ENCODE measurements around the gene EXD2.
"Not testable (repeated sequence)": the region's sequence is repeated elsewhere in the genome, so short reads cannot be mapped to it uniquely, and the experiment has no call there.

EXD2 gene

DNA sequence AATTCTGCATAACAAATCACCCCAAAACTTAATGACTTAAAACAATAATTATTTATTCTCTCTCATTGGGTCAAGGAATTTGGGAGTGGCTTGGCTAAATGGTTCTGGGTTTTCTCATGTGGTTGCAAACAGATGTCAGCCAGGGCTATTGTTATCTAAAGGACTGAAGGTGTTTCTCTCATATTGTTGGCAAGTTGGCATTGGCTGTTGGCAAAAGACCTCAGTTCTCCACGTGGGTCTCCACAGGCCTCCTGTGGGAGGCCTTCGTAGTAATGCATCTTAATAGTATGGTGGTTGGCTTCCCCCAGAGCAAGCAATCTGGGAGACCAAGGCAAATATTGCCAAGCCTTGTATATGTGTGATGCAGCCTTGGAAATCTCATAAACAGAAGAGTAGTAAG, 83.0 kb downstream of the EXD2 start:
- Histone ChIP-seq H3K9ac (ENCODE audit: low read depth in 1 of 2, low read length in 2 of 2) (no peak overlapping the region), H3K27me3 (ENCODE audit: control insufficient read depth in 1 of 2, insufficient read depth in 2 of 2, low read length in 2 of 2) (peaks cover 0 to 3% of the 10 kb centered on the region in 2 donors), H3K9me3 (ENCODE audit: control insufficient read depth in 1 of 2, low read length in 2 of 2) (no peaks in the 10 kb centered on the region), H3K36me3 (ENCODE audit: control insufficient read depth in 1 of 2, insufficient read depth in 2 of 2, low read length in 2 of 2) (no peaks in the 10 kb centered on the region), H3K4me3 (ENCODE audit: low read depth in 1 of 2, low read length in 2 of 2) (no peak overlapping the region), H3K4me1 (ENCODE audit: control insufficient read depth in 1 of 2, insufficient read depth in 2 of 2, low read length in 2 of 2) (no peaks in the 10 kb centered on the region), H3K27ac (ENCODE audit: low read depth, low read length) (no peak overlapping the region)

DNA sequence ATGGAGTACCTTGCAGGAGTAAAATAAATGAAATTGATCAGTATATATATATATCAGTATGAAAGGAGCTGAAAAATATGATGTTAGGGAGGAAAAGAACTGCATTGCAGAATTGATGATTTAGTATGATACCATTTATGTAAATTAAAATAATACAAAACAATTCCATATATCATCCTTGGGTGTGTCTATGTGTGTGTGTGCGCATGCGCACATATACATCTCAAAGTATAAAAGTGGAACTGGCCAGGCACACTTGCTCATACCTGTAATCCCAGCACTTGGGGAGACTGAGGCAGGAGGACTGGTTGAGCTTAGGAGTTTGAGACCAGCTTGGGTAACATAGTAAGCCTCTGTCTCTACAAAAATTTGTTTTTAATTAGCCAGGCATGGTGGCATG, 84.0 kb downstream of the EXD2 start:
- Histone ChIP-seq H3K9ac (ENCODE audit: low read depth in 1 of 2, low read length in 2 of 2) (no peak overlapping the region), H3K27ac (ENCODE audit: low read depth, low read length) (no peak overlapping the region), H3K27me3 (ENCODE audit: control insufficient read depth in 1 of 2, insufficient read depth in 2 of 2, low read length in 2 of 2) (peaks cover 0 to 3% of the 10 kb centered on the region in 2 donors), H3K9me3 (ENCODE audit: control insufficient read depth in 1 of 2, low read length in 2 of 2) (no peaks in the 10 kb centered on the region), H3K4me1 (ENCODE audit: control insufficient read depth in 1 of 2, insufficient read depth in 2 of 2, low read length in 2 of 2) (no peaks in the 10 kb centered on the region), H3K4me3 (ENCODE audit: low read depth in 1 of 2, low read length in 2 of 2) (no peak overlapping the region), H3K36me3 (ENCODE audit: control insufficient read depth in 1 of 2, insufficient read depth in 2 of 2, low read length in 2 of 2) (no peaks in the 10 kb centered on the region)

DNA sequence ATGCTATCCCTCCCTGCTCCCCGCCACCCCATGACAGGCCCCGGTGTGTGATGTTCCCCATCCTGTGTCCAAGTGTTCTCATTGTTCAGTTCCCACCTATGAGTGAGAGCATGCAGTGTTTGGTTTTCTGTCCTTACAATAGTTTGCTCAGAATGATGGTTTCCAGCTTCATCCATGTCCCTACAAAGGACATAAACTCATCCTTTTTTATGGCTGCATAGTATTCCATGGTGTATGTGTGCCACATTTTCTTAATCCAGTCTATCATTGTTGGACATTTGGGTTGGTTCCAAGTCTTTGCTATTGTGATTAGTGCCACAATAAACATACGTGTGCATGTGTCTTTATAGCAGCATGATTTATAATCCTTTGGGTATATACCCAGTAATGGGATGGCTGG, 86.1 kb downstream of the EXD2 start:
- not testable (repeated sequence) for H3K27ac ChIP-seq (ENCODE audit: low read depth, low read length); H3K9ac ChIP-seq (ENCODE audit: low read depth in 1 of 2, low read length in 2 of 2); H3K4me1 ChIP-seq (ENCODE audit: control insufficient read depth in 1 of 2, insufficient read depth in 2 of 2, low read length in 2 of 2); H3K4me3 ChIP-seq (ENCODE audit: low read depth in 1 of 2, low read length in 2 of 2); H3K9me3 ChIP-seq (ENCODE audit: control insufficient read depth in 1 of 2, low read length in 2 of 2); H3K36me3 ChIP-seq (ENCODE audit: control insufficient read depth in 1 of 2, insufficient read depth in 2 of 2, low read length in 2 of 2); H3K27me3 ChIP-seq (ENCODE audit: control insufficient read depth in 1 of 2, insufficient read depth in 2 of 2, low read length in 2 of 2)

DNA sequence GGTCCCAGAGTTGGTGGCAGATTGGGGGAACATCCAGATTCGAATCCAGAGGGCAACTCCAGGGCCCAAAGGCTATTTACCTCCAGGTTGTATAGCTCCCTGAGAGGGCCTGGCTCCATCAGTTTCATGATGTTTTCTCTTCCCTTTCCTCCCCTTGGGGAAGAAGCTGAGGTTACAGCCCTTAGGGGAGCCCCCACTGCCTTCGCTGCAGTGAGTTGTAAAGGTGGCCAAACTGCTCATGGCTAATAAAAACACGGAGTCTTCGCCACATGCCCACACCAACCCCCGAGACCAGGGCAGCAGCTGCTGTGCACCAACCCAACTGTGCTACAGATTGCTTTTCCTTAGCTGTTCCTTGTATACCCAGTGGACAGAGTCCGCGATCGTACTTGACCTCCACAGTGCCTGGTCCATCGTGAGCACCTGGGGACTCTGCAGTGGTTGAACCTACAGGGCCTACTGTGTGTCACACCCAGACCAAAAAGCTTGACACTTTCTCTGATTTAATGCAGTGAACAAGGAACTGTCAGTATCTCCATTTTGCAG, 89.5 kb downstream of the EXD2 start:
- Histone ChIP-seq H3K9ac (ENCODE audit: low read depth in 1 of 2, low read length in 2 of 2) (no peak overlapping the region), H3K27ac (ENCODE audit: low read depth, low read length) (no peak overlapping the region)

DNA sequence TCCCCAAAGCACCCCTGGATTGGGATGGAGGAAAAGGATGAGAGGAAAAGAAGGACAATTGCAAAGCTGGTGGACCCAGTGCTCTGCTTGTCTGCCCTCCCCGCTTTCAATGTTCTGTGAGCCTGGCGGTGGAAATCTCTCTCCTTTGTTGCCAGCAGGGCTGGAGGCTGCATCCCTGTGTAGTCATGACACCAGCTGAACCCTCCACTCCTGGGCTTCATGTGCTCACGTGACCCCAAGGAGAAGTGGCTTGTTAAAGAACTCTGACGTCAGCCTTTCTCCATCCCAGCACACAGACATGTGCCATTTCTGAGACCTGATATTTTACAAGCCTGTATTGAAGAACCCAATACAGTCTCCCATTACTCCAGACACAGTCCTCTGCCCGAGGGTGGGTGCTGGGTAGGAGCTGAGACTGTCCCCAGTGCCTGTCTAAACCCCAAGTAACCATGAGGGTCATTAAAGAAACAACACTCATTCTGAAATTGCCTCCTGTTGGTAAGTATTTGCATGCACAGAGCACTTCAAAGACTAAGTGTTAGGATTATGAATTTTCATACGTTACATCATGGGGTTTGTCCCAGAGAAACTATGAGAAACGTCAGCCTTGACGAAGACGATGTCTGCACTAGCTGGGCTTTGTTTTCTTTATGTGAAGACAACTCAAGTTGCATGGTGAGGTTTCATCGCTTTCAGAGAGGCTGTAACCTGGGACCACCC, 90.3 kb downstream of the EXD2 start:
- no peaks in the 10 kb centered on the region for H3K36me3 ChIP-seq (ENCODE audit: control insufficient read depth in 1 of 2, insufficient read depth in 2 of 2, low read length in 2 of 2)

More for the DNA sequence above, 89.5 kb downstream of the EXD2 start:
- Histone ChIP-seq H3K4me1 (ENCODE audit: control insufficient read depth in 1 of 2, insufficient read depth in 2 of 2, low read length in 2 of 2) (no peaks in the 10 kb centered on the region), H3K4me3 (ENCODE audit: low read depth in 1 of 2, low read length in 2 of 2) (no peak overlapping the region), H3K27me3 (ENCODE audit: control insufficient read depth in 1 of 2, insufficient read depth in 2 of 2, low read length in 2 of 2) (no peaks in the 10 kb centered on the region), H3K36me3 (ENCODE audit: control insufficient read depth in 1 of 2, insufficient read depth in 2 of 2, low read length in 2 of 2) (no peaks in the 10 kb centered on the region), H3K9me3 (ENCODE audit: control insufficient read depth in 1 of 2, low read length in 2 of 2) (no peaks in the 10 kb centered on the region)

DNA sequence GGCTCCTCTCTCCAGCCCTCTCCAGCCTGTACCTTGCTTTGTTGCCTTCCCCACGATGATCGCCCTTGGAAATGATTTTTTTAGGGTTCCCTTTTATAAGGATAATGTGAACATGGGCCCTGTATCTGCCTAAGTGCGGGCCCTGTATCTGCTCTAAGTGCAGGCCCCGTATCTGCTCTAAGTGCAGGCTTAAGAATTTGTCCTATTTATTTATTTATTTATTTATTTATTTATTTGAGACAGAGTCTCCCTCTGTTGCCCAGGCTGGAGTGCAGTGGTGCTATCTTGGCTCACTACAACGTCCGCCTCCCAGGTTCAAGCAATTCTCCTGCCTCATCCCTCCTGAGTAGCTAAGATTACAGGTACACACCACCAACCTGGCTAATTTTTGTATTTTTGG, 91.2 kb downstream of the EXD2 start:
- Histone ChIP-seq H3K4me1 (ENCODE audit: control insufficient read depth in 1 of 2, insufficient read depth in 2 of 2, low read length in 2 of 2) (peaks cover 0 to 3% of the 10 kb centered on the region in 2 donors), H3K27ac (ENCODE audit: low read depth, low read length) (no peak overlapping the region)

More for the DNA sequence above, 90.3 kb downstream of the EXD2 start:
- no peak overlapping the region for H3K27ac ChIP-seq (ENCODE audit: low read depth, low read length)
- H3K4me3 ChIP-seq (ENCODE audit: low read depth in 1 of 2, low read length in 2 of 2) = no peak overlapping the region
- no peaks in the 10 kb centered on the region for H3K27me3 ChIP-seq (ENCODE audit: control insufficient read depth in 1 of 2, insufficient read depth in 2 of 2, low read length in 2 of 2)
- no peaks in the 10 kb centered on the region for H3K4me1 ChIP-seq (ENCODE audit: control insufficient read depth in 1 of 2, insufficient read depth in 2 of 2, low read length in 2 of 2)
- H3K9me3 ChIP-seq (ENCODE audit: control insufficient read depth in 1 of 2, low read length in 2 of 2) = no peaks in the 10 kb centered on the region
- no peak overlapping the region for H3K9ac ChIP-seq (ENCODE audit: low read depth in 1 of 2, low read length in 2 of 2)

DNA sequence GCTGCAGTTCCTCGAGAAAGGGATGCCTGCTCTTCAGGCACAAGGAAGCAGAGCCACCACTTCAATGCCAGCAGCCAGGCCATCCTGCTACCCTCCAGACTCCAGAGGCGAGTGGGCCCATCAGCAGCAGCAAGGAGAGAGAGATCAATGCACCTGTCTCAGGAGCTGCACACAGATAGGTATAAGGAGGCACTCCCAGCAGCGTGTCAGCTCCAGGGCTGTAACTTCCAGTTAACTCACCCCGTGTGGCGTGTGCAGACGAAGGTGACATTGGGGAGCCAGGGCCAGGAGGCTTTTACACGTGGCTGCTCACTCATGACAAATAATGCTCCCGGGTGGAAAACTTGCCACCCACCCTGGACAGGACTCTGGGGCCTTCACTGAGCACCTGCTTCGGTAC, 92.9 kb downstream of the EXD2 start:
- H3K27ac ChIP-seq (ENCODE audit: low read depth, low read length) = no peak overlapping the region
- no peak overlapping the region for H3K9ac ChIP-seq (ENCODE audit: low read depth in 1 of 2, low read length in 2 of 2)
- H3K27me3 ChIP-seq (ENCODE audit: control insufficient read depth in 1 of 2, insufficient read depth in 2 of 2, low read length in 2 of 2) = no peaks in the 10 kb centered on the region
- H3K4me1 ChIP-seq (ENCODE audit: control insufficient read depth in 1 of 2, insufficient read depth in 2 of 2, low read length in 2 of 2) = peaks cover 0 to 3% of the 10 kb centered on the region in 2 donors
- H3K36me3 ChIP-seq (ENCODE audit: control insufficient read depth in 1 of 2, insufficient read depth in 2 of 2, low read length in 2 of 2) = no peaks in the 10 kb centered on the region
- H3K4me3 ChIP-seq (ENCODE audit: low read depth in 1 of 2, low read length in 2 of 2) = no peak overlapping the region
- no peaks in the 10 kb centered on the region for H3K9me3 ChIP-seq (ENCODE audit: control insufficient read depth in 1 of 2, low read length in 2 of 2)

More for the DNA sequence above, 91.2 kb downstream of the EXD2 start:
- H3K36me3 ChIP-seq (ENCODE audit: control insufficient read depth in 1 of 2, insufficient read depth in 2 of 2, low read length in 2 of 2) = no peaks in the 10 kb centered on the region
- H3K9me3 ChIP-seq (ENCODE audit: control insufficient read depth in 1 of 2, low read length in 2 of 2) = no peaks in the 10 kb centered on the region
- no peak overlapping the region for H3K4me3 ChIP-seq (ENCODE audit: low read depth in 1 of 2, low read length in 2 of 2)
- H3K9ac ChIP-seq (ENCODE audit: low read depth in 1 of 2, low read length in 2 of 2) = no peak overlapping the region
- no peaks in the 10 kb centered on the region for H3K27me3 ChIP-seq (ENCODE audit: control insufficient read depth in 1 of 2, insufficient read depth in 2 of 2, low read length in 2 of 2)

DNA sequence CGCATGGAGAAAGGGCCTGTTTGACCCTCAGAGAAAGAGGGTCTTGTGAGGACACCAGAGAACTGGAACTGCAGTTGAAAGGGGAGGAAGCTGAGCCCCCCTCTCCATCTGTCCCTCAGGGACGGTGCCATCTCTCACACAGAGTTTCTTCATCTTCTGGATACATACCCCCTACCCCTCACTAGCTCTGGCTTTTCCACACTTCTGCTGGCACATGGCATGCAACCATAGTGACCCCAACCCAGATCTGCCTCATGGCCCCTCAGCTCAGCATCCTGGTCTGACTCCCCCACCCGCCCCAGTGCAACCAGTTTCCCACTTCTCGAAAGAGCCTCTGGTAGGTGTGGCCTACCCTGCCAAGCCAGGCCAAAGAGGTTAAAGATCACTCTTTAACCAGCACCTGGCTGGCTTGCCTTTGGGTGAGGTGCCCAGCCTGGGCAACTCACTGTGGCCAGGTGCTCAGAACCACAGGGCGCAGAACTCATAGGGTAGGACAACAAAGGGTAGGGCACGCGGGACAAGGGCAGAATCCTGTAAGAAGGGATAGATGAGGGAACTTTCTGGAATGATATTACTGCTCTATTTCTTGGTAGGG, 94.5 kb downstream of the EXD2 start:
- no peaks in the 10 kb centered on the region for H3K36me3 ChIP-seq (ENCODE audit: control insufficient read depth in 1 of 2, insufficient read depth in 2 of 2, low read length in 2 of 2)
- H3K27me3 ChIP-seq (ENCODE audit: control insufficient read depth in 1 of 2, insufficient read depth in 2 of 2, low read length in 2 of 2) = no peaks in the 10 kb centered on the region
- H3K4me1 ChIP-seq (ENCODE audit: control insufficient read depth in 1 of 2, insufficient read depth in 2 of 2, low read length in 2 of 2) = peaks cover 0 to 3% of the 10 kb centered on the region in 2 donors
- no peak overlapping the region for H3K9ac ChIP-seq (ENCODE audit: low read depth in 1 of 2, low read length in 2 of 2)
- no peaks in the 10 kb centered on the region for H3K9me3 ChIP-seq (ENCODE audit: control insufficient read depth in 1 of 2, low read length in 2 of 2)
- no peak overlapping the region for H3K27ac ChIP-seq (ENCODE audit: low read depth, low read length)
- no peak overlapping the region for H3K4me3 ChIP-seq (ENCODE audit: low read depth in 1 of 2, low read length in 2 of 2)

DNA sequence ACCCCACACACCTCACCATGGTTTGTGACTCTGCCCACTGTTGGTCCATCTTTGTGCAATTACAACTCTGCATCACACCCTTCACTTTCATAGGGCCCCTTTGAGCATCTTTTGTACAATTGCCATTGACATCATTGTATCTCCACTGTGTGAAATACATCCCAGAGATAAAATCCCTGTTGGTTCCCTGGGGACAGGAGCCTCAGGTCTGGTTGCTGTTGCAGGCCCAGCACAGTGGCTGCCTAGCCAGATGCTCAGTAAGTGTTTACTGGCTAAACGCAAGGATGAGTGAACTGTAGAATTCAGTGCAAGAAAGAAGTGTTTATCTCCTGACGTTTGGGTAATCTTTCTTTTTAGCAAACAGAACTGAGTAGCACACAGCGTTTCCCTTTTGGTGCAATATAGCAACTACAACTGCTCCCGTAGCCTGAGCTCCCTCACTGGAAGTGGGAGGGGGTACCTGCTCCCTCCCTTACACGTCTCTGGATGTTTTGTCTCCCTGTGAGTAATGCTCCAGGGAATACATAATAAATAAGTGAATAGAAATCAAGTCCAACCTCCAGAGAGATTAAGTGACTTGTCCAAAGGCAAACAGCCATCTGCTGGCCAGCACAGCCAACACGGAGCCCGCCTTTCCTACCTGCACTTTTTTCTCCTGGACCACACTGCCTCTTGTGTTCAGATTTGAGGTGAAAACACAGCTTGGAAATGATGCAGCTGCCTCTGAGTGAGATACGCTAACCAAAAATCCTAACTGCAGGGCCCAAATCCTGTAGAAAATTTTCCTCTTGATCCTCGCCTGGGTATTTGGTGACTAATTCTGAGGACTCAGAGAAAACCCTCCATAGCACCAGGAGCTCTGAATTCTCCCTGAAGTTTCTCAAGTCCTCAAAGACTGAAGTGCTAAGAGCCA, 96.1 kb downstream of the EXD2 start:
- Histone ChIP-seq H3K9ac (ENCODE audit: low read depth in 1 of 2, low read length in 2 of 2) (no peak overlapping the region), H3K9me3 (ENCODE audit: control insufficient read depth in 1 of 2, low read length in 2 of 2) (no peaks in the 10 kb centered on the region), H3K27ac (ENCODE audit: low read depth, low read length) (no peak overlapping the region)

More for the DNA sequence above, 96.1 kb downstream of the EXD2 start:
- peaks cover 0 to 3% of the 10 kb centered on the region in 2 donors for H3K4me1 ChIP-seq (ENCODE audit: control insufficient read depth in 1 of 2, insufficient read depth in 2 of 2, low read length in 2 of 2)
- H3K27me3 ChIP-seq (ENCODE audit: control insufficient read depth in 1 of 2, insufficient read depth in 2 of 2, low read length in 2 of 2) = no peaks in the 10 kb centered on the region
- no peak overlapping the region for H3K4me3 ChIP-seq (ENCODE audit: low read depth in 1 of 2, low read length in 2 of 2)
- no peaks in the 10 kb centered on the region for H3K36me3 ChIP-seq (ENCODE audit: control insufficient read depth in 1 of 2, insufficient read depth in 2 of 2, low read length in 2 of 2)

Measured in duodenal mucosa (tissue), 2 donors.